HG03060 (cell line): ENCODE measurements around the gene MYH11.

Experiments
- ATAC-seq: cut with Tn5 transposase; IDR thresholded peaks from one replicate; pipeline ENCODE4 v1.9.1; 2021; ENCODE audit warnings: low read depth, moderate number of reproducible peaks; ENCODE audit not compliant: unreplicated experiment

MYH11 gene

DNA sequence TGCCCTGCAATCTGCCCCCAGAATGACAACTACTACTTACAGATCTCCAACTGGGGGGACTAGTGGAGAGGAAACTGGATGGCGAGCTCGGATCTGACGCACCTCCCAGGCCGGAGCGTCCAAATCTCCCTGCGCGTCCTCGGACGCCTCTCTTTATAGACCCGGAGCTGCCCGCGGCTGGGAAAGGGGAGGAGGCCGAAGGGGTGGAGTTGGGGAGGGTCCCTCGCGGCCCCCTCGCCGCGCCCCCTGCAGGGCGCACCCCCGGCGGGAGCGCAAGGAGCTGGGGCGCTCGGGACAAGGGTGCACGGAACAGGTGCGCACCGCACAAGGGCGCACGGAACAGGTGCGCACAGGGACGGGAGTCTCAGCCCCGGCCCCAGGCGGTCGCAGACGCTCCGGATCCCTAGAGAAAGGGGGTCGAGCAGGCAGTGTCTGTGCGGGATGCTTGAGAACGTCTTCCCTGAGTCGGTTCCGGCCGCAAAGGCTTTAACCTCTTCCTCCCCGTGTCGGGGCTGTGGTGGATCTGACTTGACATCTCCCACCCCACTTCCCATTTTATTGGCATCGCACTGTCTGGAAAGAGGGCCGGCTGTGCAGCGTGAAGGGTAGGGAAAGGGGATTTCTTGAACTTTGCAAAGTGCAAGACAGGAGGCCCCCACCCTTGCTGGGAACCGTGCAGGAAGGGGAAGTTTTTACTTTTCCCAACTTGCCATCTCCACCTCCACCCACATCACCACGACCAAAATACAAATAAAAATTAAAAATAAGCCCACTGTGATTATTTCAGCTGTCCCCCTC is at the start of gene MYH11:
TSS of gene MYH11 (minus strand) at position 128 of the 798 bp plus-strand sequence. CDS start 18,776 bp downstream, outside the sequence.
- ATAC-seq, result no peak

DNA sequence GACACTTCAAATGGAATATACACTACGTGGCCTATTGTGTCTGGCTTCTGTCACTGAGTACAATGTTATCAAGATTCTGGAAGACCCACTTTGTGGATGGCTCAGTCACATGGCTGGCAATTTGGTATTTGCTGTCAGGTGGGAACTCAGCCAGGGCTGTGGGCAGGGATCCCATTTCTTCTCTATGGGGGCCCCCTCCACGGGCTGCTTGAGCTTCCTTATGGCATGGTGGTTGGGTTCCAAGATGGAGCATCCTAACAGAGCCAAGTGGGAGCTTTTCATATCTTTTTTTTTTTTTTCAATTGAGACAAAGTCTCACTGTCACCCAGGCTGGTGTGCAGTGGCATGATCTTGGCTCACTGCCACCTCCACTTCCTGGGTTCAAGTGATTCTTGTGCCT is 49.6 kb upstream of the MYH11 start:
- no peak for ATAC-seq

DNA sequence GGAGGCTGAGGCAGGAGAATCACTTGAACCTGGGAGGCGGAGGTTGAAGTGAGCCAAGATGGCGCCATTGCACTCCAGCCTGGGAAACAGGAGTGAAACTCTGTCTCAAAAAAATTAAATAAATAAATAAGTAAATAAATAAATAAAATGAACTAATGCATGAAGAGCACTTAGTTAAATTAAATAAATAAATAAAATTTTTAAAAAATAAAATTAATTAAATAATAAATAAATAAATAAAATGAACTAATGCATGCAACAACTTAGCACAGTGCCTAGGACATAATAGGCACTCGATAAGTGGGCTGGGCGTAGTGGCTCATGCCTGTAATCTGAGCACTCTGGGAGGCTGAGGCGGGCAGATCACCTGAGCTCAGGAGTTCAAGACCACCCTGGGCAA is 47.1 kb upstream of the MYH11 start:
- no peak for ATAC-seq

DNA sequence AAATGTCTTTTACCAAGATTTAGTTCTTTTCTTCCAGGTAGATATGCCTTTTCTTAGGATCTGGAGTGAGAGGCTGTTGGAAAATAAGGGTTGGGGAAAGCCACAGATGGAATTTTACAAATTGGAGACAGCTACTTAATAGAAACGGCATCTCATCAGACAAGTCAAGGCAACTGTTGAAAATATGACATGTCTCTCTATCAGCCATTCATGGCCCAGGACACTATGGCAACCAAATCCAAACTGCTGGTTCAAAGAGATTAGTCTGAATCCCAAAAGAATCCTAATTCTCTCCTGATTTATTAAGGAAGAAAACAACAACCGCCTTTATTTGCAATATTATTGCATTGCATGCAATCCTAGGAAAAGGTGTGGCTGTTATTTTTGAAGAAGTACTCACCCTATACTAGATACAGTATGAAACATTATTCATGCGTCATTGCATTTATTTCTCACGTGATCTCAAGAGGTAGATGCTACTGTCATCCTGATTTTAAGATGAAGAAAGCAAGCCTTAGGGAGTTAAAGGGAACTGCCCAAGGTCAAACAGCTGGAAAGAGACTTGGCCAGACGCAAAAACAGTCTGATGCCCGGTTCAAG is 44.2 kb upstream of the MYH11 start:
- no peak for ATAC-seq

DNA sequence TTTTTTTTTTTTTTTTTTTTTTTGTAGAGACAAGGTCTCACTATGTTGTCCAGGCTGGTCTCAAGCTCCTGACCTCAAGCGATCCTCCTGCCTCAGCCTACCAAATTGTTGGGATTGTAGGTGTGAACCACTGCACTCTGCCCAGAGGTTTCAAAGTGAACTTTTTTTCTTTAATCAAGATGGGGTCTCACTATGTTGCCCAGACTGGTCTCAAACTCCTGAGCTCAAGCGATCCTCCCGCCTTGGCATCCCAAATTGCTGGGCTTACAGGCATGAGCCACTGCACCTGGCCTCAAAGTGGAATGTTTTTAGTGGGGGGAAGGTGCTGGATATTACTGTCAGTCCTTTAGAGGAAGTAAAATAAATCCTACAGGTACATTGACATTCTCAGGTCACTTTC is 43.5 kb upstream of the MYH11 start:
- no peak for ATAC-seq

DNA sequence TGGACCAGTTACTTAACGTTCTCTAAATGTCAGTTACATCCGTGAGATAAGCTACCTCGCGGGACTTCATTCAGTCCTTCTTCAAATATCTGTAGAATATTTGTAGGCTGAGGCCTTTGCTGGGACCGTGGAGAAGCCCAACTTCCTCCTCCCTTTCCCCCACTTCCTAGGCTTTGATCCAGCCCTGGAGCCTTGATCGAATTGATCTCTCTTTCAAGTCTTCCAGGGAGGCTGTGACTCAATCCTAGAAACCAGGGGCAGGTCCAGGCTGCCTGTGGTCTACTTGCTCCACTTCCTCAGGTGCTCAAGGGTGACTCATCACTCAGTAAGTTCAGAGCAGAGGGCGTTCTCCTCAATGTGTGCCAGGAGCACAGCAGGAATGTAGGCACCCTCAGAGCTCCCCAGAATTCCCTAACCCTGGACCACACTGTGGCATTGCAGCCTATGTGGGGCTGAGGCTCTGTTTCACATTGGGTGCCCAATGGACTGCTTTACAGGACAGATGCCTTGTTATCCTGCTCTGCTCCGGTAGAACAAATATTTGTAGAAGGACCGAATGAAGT is 42.8 kb upstream of the MYH11 start:
- ATAC-seq, result no peak

DNA sequence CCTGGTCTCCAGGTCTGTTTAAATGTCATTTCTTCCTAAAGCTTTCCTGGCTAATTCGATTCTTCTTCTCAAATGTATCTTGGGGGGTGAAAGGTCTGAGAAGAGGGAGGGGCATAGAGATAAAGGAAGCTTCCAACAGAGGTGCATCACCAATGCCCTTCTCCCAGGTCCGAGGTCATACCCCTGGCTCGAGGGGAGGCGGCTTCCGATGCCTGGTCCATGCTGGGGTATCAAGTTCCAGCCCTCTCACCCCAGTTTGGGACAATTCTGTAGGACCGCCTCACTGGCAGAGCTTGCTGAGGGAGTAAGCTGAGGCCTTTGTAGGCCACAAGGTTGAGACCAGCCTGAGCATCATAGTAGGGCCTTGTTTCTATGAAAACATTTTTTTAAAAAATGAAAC is 41.8 kb upstream of the MYH11 start:
- ATAC-seq, result no peak

DNA sequence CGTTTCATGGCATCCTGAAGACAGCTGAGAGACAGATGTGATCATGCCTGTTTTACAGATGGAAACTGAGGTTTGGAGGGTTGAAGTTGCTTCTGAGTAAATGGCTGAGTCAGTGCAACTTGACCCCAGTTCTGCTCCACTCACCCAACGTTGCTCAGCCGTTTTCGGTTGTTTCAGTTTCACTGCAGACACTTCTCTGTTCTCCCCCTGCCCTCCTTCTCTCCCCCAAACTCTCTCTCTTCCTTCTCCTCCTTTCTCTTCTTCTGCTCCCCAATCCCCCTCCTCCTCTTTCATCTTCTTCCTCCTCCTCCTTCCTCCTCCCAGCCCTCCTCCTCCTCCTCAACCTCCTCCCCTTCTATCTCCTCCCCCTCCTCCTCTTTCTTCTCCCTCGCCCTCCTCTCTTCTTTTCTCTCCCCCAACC is 41.0 kb upstream of the MYH11 start:
- no peak for ATAC-seq

DNA sequence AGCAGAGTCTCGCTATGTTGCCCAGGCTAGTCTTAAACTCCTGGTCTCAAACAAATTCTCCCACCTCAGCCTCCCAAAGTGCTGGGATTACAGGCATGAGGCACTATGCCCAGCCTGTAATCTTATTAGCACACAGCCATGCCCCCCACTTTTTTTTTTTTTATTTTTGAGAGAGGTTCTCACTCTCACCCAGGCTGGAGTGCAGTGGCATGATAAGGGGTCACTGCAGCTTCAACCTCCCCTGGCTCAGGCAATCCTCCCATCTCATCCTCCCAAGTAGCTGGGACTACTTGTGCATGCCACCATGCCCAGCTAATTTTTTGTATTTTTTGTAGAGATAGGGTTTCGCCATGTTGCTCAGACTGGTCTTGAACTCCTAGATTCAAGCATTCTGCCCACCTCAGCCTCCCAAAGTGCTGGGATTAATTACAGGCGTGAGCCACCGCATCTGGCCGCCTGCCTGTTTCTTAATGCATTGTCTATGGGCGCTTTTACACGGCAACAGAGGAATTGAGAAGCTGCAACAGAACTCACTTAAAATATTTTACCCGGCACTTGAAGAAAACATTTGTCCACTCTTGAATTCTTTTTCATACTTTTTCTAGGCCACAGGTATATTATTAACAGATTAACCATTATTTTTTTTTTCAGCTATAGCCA is 40.4 kb upstream of the MYH11 start:
- ATAC-seq, result no peak

DNA sequence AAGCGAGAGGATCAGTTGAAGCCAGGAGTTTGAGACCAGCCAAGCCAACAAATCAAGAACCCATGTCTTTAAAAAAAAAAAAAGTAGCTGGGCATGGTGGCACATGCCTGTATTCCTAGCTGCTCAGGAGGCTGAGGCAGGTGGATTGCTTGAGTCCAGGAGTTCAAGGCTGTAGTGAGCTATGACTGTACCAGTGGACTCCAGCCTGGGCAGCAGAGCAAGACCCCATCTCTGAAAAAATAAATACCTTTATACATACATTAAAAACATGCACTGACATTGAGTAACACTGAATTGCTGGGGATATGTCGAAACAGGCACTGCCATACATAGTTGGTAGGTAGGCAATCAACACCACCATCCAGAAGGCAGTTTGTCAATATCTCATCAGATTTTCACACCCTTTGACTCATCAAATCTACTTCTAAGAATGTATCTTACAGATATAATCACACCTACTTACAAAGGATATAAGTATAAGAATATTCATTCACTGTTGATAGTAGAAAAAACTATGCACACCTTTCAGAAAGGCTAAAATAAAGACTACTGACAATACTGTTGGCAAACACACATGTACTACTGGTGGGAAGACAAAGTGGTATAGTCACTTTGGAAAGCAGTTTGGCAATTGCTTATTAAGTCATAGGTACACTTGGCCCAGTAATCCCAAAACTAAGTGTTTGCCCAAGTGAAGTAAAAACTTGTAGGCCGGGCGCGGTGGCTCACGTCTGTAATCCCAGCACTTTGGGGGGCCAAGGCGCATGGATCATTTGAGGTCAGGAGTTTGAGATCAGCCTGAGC is 37.9 kb upstream of the MYH11 start:
- ATAC-seq, result no peak

DNA sequence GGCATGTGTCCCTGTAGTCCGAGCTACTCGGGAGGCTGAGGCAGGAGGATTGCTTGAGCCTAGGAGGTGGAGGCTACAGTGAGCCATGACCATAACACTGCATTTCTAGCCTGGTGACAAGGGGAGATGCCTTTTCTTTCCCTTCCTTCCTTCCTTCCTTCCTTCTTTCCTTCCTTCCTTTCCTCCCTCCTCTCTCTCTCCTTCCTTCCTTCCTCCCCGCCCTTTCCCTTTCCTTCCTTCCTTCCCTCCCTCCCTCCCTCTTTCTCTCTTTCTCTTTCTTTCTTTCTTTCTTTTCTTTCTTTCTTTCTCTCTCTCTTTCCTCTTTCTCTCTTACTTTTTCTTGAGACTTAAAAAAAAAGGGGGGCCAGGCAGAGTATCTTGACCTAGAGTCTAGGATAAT is 34.7 kb upstream of the MYH11 start:
- ATAC-seq, result no peak

DNA sequence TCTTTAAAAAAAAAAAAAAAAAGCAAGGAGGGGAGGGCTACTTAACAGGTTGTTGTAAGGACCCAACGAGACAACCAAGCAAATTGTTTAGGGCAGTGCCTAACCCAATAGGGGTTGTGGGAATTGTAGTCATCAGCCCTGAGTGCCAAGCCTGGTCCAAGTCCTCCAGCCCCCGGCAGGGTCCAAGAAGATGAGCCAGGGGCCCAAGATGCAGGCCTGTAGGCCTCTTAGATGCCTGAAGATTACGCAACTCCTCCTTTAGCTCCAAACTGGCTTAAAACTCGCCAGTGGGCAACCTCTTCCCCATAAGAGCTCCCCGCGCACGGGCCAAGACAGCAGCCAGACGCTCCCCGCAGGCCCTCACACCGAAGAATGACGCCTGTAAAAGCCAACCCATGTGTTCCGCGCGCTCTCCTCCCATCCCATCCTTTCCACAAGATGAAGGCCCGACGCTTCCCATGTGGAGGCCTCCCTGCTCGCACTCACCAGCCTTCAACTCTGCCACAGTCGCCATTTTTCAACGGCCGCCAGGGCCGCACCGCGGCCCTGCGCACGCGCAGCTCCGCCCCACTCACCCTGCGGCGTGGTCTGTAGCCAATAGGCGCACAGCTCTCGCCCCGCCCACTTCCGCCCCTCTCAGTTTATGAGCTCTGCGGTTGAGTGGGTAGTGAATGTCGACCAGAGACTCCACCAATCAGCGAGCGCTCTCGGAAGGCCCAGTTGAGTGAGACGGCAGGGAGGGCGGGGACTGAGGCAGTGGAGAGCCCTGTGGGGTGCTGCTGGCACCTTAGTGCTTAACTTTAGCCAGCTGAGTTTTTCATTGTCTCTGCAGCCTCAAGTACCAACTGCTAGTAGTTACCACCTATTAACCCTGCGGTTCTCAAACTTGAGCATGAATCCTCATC is 31.5 kb upstream of the MYH11 start, which contains the start of gene CEP20:
TSS of gene CEP20 (minus strand) at position 532 of the 905 bp plus-strand sequence. CDS start at position 514, 18 bp downstream.
- peak; percentile 74 for ATAC-seq

DNA sequence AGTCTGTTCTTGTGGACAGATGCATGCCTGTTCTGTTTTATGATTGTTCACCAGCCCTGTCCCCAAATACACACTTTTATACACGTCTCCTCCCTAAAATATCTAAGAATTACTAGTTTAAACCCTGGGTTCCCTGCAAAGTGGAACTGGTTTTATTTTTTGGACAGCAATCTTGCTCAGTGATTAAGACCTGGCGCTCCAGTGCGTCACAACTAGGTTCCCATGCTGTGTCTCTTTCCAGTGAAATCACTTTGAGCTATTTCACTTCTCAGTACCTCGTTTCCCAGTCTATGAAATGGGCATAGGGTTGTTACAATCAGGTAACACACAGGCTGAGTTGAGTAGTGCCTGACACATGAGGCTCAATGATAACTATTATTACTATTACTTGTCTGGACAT is 30.5 kb upstream of the MYH11 start:
- ATAC-seq, result no peak

DNA sequence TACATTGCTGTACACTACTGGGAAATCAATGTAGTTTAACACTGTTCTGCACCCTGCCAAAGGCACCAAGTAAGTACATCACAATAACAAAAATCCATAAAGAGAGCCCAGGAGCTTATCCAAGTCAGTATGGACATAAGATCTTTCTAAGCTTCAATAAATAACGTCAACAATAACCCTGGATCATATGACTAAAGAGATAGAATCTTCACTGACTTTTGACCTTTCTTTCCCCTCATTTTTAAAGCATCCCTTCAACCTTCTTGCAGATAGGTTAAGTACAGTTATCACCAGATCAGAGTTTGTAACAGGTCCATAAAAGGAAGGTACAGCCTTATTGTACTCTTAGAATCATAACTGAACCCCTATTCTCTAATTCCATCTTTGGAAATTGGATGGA is 29.2 kb upstream of the MYH11 start:
- no peak for ATAC-seq

DNA sequence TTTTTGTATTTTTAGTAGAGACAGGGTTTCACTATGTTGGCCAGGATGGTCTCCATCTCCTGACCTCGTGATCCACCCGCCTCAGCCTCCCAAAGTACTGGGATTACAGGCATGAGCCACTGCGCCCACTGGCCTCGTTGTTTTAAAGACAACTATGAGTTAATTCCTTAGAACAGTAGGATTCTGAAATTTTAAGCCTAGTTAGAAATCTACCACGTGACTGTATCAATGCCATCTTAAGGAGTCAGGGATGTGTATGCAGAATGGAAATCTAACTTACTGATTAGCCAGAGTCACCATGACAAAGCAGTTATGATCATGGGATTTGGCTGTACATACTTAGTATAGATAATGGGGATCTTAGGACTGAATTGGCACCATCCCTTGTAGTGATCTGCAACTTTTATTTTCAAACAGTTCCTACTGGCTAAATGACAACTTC is 28.8 kb upstream of the MYH11 start:
- no peak for ATAC-seq

DNA sequence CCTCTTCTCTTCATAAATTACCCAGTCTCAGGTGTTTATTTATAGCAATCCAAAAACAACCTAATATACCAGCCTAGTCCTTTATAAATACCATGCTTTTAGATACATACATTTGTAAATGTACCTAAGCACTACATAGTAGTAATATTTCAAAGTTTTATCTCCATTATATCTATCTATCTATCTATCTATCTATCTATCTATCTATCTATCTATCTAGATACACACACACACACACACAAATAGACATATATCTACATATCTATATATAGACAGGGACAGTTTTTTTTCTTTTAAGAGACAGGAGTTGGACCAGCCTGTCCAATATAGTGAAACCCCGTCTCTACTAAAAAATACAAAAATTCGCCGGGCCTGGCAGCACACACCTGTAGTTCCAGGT is 25.7 kb upstream of the MYH11 start:
- no peak for ATAC-seq

DNA sequence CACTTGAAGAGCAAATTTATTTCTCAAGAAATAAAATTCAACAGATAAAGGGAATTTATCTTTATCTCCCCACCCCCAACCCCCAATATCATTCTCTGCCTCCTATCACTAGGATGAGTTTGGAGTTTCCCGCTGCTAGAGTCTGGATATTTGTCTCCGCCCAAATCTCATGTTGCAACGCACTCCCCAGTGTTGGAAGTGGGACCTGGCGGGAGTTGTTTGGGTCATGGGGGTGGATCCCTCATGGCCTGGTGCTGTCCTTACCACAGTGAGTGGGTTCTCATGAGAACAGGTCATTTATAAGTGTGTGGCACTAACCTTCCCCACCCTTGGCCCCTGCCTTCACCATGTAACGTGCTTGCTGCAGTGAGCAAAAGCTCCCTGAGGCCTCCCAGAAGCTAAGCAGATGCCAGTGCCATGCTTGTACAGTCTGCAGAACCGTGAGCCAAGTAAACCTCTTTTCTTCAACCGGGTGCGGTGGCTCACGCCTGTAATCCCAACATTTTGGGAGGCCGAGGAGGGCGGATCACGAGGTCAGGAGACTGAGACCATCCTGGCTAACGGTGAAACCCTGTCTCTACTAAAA is 25.1 kb upstream of the MYH11 start:
- no peak for ATAC-seq

DNA sequence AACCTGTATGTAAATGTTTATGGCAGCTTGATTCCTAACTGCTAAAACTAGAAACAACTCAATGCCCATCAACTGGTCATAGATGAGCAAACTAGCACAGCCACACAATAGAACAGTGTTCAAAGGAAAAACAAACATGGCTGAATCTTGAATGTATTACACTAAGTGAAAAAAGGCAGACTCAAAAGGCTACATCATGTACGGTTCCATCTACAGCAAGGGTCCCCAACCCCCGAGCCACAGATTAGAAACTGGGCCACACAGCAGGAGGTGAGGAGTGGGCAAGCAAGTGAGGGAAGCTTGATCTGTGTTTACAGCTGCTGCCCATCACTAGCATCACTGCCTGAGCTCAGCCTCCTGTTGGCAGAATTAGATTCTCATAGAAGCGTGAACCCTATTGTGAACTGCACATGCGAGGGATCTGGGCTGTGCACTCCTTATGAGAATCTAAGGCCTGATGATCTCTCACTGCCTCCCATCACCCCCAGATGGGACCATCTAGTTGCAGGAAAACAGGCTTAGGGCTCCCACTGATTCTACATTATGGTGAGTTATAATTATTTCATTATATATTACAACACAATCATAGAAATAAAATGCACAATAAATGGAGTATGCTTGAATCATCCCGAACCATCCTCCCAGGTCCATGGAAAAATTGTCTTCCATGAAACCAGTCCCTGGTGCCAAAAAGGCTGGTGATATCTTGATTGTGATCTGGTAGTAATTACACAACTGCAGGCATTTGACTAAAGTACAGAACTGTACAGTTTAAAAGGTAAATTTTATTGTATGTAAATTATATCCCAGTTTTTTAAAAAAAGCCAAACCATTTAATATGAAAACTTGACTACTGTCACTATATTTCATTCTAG is 23.8 kb upstream of the MYH11 start:
- no peak for ATAC-seq
